GM18868 (cell line): Measurements from ENCODE around the gene DUOX2.
"Not testable (repeated sequence)": the region's sequence is repeated elsewhere in the genome, so short reads cannot be mapped to it uniquely, and the experiment has no call there.

Source experiments
- ATAC-seq: cut with Tn5 transposase; IDR thresholded peaks from one replicate; pipeline ENCODE4 v1.9.1; 2021; ENCODE audit warnings: mild to moderate bottlenecking, moderate library complexity; ENCODE audit not compliant: unreplicated experiment

The DUOX2 gene

DNA sequence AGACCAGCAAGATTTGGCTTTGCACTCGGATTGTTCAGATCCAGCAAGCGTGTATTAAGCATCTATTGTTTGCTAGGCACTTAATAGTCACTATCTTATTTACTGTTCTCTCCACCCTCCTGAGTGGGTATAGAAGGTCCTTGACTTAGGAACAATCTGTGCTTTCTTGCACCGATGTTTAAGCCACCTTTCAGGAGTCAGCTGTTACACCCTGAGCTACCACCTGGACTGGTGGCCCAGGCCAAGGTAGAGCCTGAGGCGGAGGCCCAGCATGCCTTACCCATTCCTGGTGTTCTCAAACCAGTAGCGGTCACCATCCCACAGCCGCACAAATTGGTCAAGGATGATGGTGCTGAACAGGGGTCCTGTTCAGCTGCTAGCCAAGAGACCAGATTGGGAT lies 25.8 kb upstream of the DUOX2 start:
- ATAC-seq: no peak

- ATAC-seq: no peak
These were observed 25.1 kb upstream of the DUOX2 start for GRCh38 chr15:45138814-45139765.

DNA sequence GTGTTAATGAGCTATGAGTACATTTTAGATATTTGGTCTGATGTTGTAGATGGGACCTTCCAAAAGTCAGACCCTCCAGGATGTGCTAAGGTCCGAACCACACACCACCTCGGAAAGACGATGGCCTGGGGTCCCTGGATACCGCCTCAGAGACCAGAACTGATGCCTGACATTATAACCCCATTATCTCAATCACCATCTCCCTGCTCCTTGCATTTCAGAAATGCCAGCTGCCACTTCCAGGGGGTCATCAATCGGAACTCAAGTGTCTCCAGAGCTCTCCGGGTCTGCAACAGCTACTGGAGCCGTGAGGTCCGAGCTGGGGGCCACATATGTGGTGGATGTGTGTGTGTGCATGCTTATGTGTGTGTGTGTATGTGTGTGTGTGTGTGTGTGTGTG lies 23.7 kb upstream of the DUOX2 start:
- no peak for ATAC-seq

- no peak for ATAC-seq
These were observed 22.4 kb upstream of the DUOX2 start for GRCh38 chr15:45136378-45136764.

GRCh38 chr15:45135705-45136377 lies 21.9 kb upstream of the DUOX2 start:
- ATAC-seq: not testable (repeated sequence)

- ATAC-seq: peak; percentile 54
These were observed 21.0 kb upstream of the DUOX2 start for GRCh38 chr15:45134682-45135604.

GRCh38 chr15:45134046-45134445 lies 20.1 kb upstream of the DUOX2 start:
- no peak for ATAC-seq

- no peak for ATAC-seq
These were observed 19.6 kb upstream of the DUOX2 start for GRCh38 chr15:45133561-45133920.

GRCh38 chr15:45132844-45133560 lies 19.0 kb upstream of the DUOX2 start:
- no peak for ATAC-seq

DNA sequence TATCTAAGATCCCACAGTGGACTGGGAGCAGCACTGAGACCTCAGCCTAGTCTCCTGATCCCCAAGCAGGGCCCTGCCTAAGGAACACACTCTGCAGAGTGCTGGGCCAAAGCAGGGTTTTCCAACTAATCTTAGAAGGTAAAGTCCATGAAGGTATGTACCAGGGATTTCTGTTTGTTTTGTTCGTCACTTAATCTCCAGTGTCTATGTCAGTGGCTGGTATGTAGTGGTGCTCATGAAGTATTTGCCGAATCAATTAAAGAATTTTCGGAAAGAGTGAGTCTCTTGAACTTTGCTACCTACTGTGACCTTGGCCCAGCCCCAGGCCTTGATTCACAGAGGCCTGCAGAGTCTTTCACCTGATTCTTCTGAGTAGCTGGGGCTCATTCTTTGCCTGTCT lies 17.5 kb upstream of the DUOX2 start:
- ATAC-seq: no peak

- ATAC-seq: no peak
These were observed 16.5 kb upstream of the DUOX2 start for GRCh38 chr15:45130291-45131000.

- no peak for ATAC-seq
These were observed 15.7 kb upstream of the DUOX2 start, which contains the start of the genes DUOX1 and DUOXA1 for GRCh38 chr15:45129651-45130129. TSS of gene DUOX1 (plus strand) at chr15:45129994. CDS start at chr15:45131967, 1,973 bp downstream. TSS of gene DUOXA1 (minus strand) at chr15:45129879. CDS start at chr15:45123014, 6,865 bp downstream.

GRCh38 chr15:45128971-45129639 lies 15.1 kb upstream of the DUOX2 start:
- no peak for ATAC-seq

DNA sequence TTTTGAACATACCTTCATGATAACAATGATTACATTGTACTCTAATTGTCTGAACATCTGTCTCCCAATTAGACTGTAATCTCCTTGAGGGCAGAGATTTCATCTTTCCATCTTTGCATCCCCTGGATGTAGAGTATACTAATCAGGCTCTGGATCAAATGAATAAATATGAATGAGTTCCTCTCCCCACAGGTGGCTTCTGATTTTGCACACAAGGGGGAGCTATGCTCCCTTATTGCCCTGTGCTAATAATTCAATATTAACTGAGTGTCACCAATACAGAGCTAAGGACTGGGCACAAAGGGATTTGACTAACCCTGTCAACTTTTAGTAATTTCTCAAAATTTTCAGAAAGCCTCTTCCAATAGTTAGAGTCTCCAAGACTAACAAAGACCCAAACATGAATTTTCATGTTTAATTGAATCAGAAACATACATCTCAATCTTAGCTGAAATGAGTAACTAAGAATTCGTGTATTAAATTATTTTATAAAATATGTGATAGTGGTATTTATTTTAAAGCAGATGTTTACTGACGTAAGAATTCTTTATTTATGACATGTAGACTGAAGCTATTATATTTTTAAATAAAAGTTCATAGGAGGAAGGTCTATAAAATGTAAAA lies 12.7 kb upstream of the DUOX2 start:
- no peak for ATAC-seq

DNA sequence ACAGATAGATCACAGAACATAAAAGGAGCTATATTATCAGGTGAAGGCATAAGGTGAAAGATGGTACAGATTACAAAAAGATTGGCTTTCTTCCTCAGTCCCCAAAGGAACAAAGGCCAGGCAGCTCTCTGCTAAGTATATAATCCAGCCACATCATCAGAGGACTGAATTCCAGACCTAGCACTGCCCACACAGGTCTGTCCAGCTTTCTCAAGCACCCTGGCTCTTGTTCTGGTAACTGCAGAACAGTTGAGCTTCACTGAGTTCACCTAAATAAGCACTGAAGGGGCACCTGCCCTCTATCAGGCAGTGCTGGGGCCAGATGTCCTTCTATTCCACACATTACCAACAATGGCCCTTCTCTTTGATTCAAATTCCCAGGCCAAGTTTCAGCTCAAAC lies 9.4 kb upstream of the DUOX2 start:
- ATAC-seq: no peak

DNA sequence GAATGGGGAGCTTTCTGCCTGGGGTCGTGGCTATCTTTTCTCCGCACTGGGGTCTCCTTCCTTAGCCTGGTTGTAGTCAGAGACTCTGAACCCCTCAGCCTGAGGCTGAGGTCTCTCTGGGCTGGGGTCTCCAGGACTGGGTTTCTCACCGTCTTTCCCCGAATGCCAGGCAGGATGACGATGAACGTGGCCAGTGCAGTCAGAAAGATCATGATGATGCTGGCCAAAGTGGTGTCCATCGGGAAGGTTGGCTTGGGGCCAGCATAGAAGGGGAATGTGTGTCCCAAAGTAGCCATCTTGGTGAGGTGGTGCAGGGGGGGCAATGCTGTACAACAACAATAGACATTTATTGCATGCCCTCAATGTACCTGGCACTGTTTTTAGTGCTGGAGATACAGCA lies 8.7 kb upstream of the DUOX2 start:
- ATAC-seq: no peak

DNA sequence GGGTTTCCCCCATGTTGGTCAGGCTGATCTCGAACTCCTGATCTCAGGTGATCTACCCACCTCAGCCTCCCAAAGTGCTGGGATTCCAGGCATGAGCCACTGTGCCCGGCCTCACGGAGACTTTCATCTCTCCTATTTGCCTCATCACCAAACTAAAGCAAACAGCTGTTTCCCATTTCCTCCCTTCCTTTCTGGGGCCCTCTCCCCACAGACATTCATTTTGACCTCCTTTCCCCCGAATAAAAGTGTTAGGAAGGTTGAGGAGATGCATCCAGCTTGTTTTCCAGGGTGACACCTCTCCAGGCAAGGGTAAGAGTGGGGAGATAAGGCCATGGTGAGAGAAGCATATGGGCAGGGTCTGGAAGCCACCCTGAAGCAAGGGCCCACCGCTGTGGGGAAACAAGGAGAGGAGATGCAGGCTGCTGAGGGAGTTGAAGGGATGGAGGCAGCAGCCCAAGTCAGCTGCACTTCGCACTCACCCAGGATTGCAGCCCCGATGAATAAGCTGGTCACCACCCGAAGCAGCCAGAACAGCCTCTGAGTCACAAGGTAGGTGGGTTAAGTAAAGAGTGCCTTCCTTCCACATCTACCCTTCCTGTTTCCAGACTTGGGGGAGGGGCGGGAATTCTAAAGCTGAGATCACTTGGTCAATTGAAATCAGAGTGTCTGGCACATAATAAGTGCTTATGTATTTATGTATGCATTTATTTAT lies 7.9 kb upstream of the DUOX2 start:
- no peak for ATAC-seq

GRCh38 chr15:45121020-45121419 lies 7.0 kb upstream of the DUOX2 start:
- ATAC-seq: no peak
